Measurements from ENCODE around the gene STK25.

Gene STK25

GRCh38 chr2:241493092-241493491 is 15.3 kb downstream of the STK25 start:
- no peak for DNase-seq (ENCODE audit: low read depth in 2 of 2)

- no peak for DNase-seq (ENCODE audit: low read depth in 2 of 2)
Measured at GRCh38 chr2:241492174-241492565, 16.2 kb downstream of the STK25 start.

GRCh38 chr2:241491549-241492173 is 16.7 kb downstream of the STK25 start:
- DNase-seq (ENCODE audit: low read depth in 2 of 2): no peak

GRCh38 chr2:241490825-241491506 is 17.4 kb downstream of the STK25 start:
- DNase-seq (ENCODE audit: low read depth in 2 of 2): no peak

GRCh38 chr2:241489733-241490680 is 18.4 kb downstream of the STK25 start:
- no peak for DNase-seq (ENCODE audit: low read depth in 2 of 2)

- DNase-seq (ENCODE audit: low read depth in 2 of 2): no peak
Measured at GRCh38 chr2:241489088-241489487, 19.3 kb downstream of the STK25 start.

GRCh38 chr2:241485172-241485911 is 23.0 kb downstream of the STK25 start:
- DNase-seq (ENCODE audit: low read depth in 2 of 2): no peak

GRCh38 chr2:241483305-241483704 is 25.1 kb downstream of the STK25 start:
- no peak for DNase-seq (ENCODE audit: low read depth in 2 of 2)

GRCh38 chr2:241482126-241482955 is 26.0 kb downstream of the STK25 start:
- DNase-seq (ENCODE audit: low read depth in 2 of 2): no peak

GRCh38 chr2:241481687-241482086 is 26.7 kb downstream of the STK25 start:
- no peak for DNase-seq (ENCODE audit: low read depth in 2 of 2)

GRCh38 chr2:241479026-241479898 is 29.1 kb downstream of the STK25 start:
- DNase-seq (ENCODE audit: low read depth in 2 of 2): no peak

GRCh38 chr2:241478166-241478565 is 30.2 kb downstream of the STK25 start:
- no peak for DNase-seq (ENCODE audit: low read depth in 2 of 2)

GRCh38 chr2:241475267-241475666 is 33.1 kb downstream of the STK25 start:
- DNase-seq (ENCODE audit: low read depth in 2 of 2): no peak

GRCh38 chr2:241473399-241473798 is 35.0 kb downstream of the STK25 start:
- no peak for DNase-seq (ENCODE audit: low read depth in 2 of 2)

- no peak for DNase-seq (ENCODE audit: low read depth in 2 of 2)
Measured at GRCh38 chr2:241469746-241470145, 38.6 kb downstream of the STK25 start.

- no peak for DNase-seq (ENCODE audit: low read depth in 2 of 2)
Measured at GRCh38 chr2:241468476-241468781, 40.0 kb downstream of the STK25 start.

- no peak for DNase-seq (ENCODE audit: low read depth in 2 of 2)
Measured at GRCh38 chr2:241467777-241468475, 40.5 kb downstream of the STK25 start.

- no peak for DNase-seq (ENCODE audit: low read depth in 2 of 2)
Measured at GRCh38 chr2:241466230-241466629, 42.2 kb downstream of the STK25 start.

- DNase-seq (ENCODE audit: low read depth in 2 of 2): no peak
Measured at GRCh38 chr2:241465543-241465942, 42.8 kb downstream of the STK25 start.

All from activated CD8-positive, alpha-beta memory T cell treated with anti-CD3 and anti-CD28 coated beads for 4 hours (primary cell).